Measurements from ENCODE around the gene NPY4R. TPM values are rescaled to one million over a fixed set of nuclear protein-coding genes. Genes with fewer than 3 reads are reported as not detected.

NPY4R gene
- total RNA-seq = 1.2 TPM

GRCh38 chr10:46465765-46466164 is at the start of gene NPY4R:
Gene NPY4R, minus strand, starts transcription at chr10:46465958. Its CDS starts 3,323 bp downstream, at chr10:46462635.

Other genes starting within 250 kb of the NPY4R start
- gene ANTXRL, start 179.0 kb downstream of the NPY4R start, total RNA-seq = not detected
- gene ANXA8L1, start 90.2 kb downstream of the NPY4R start, total RNA-seq = not detected
- 31.8 TPM for gene GPRIN2, start 90.7 kb upstream of the NPY4R start, total RNA-seq
- 2.1 TPM for gene SYT15, start 113.2 kb upstream of the NPY4R start, total RNA-seq